Neural cell (in vitro differentiated cells): ENCODE results near the gene TRABD2B. TPM values are rescaled to one million over a fixed set of nuclear protein-coding genes. Genes with fewer than 3 reads are reported as not detected.

Source experiments
- H2AFZ ChIP-seq: fragments of 200-600, 300-800 bp; sonication (generic), shearing (Covaris generic); 2 replicates; pipeline ENCODE4 v1.6.0; 2014; ENCODE audit warnings: low read depth, mild to moderate bottlenecking, antibody characterized with exemption, low read length, moderate library complexity
- H3F3A ChIP-seq: fragments of 200-600 bp; shearing (Covaris generic); 2 replicates; pipeline ENCODE4 v1.6.1; 2016; ENCODE audit warnings: mild to moderate bottlenecking, moderate library complexity, mixed read lengths, antibody characterized with exemption, low read length; ENCODE audit not compliant: insufficient read depth, poor library complexity, severe bottlenecking
- H3K27ac ChIP-seq: fragments of 200-600, 300-800 bp; sonication (generic), shearing (Covaris generic); 2 replicates; pipeline ENCODE4 v1.5.1; 2014; ENCODE audit warnings: mild to moderate bottlenecking, low read length, moderate library complexity
- H3K27me3 ChIP-seq: fragments of 300-800, 200-600 bp; sonication (generic), shearing (Covaris generic); 2 replicates; pipeline ENCODE4 v1.6.0; 2014; ENCODE audit warnings: mild to moderate bottlenecking, low read depth, low read length, moderate library complexity; ENCODE audit not compliant: insufficient read depth
- H3K36me3 ChIP-seq: fragments of 300-800, 200-600 bp; sonication (generic), shearing (Covaris generic); 2 replicates; pipeline ENCODE4 v1.5.1; 2014; ENCODE audit warnings: mild to moderate bottlenecking, antibody characterized with exemption, low read length, moderate library complexity; ENCODE audit not compliant: insufficient read depth
- H3K4me2 ChIP-seq: fragments of 300-800, 200-600 bp; sonication (generic), shearing (Covaris generic); 2 replicates; pipeline ENCODE4 v1.6.0; 2014; ENCODE audit warnings: mild to moderate bottlenecking, low read length
- H3K4me3 ChIP-seq: fragments of 300-800, 200-600 bp; sonication (generic), shearing (Covaris generic); 2 replicates; pipeline ENCODE4 v1.5.1; 2014; ENCODE audit warnings: mild to moderate bottlenecking, low read length, moderate library complexity
- H3K79me2 ChIP-seq: fragments of 200-600 bp; shearing (Covaris generic); replicated peaks from 2 replicates; pipeline ENCODE4 v1.6.0; 2014; ENCODE audit warnings: mild to moderate bottlenecking, low read length, moderate library complexity; ENCODE audit not compliant: insufficient read depth
- H3K9ac ChIP-seq: fragments of 300-800, 200-600 bp; sonication (generic), shearing (Covaris generic); 2 replicates; pipeline ENCODE4 v1.6.1; 2016; ENCODE audit warnings: mild to moderate bottlenecking, low read length, mixed read lengths
- H3K9me2 ChIP-seq: fragments of 200-600 bp; shearing (Covaris generic); 2 replicates; pipeline ENCODE4 v1.6.1; 2016; ENCODE audit warnings: mild to moderate bottlenecking, low read length, mixed read lengths; ENCODE audit not compliant: insufficient read depth
- H3K9me3 ChIP-seq: fragments of 200-600, 300-800 bp; sonication (generic), shearing (Covaris generic); 2 replicates; pipeline ENCODE4 v1.6.1; 2016; ENCODE audit warnings: mild to moderate bottlenecking, mixed run types, low read length, moderate library complexity, mixed read lengths
- H4K20me1 ChIP-seq: fragments of 200-600 bp; shearing (Covaris generic); 2 replicates; pipeline ENCODE4 v1.6.1; 2016; ENCODE audit warnings: mild to moderate bottlenecking, mixed run types; ENCODE audit not compliant: insufficient read depth
- CTCF ChIP-seq: fragments of 450-650 bp; IDR thresholded peaks from 2 replicates; pipeline ENCODE4 v1.5.1; 2014; ENCODE audit warnings: antibody characterized with exemption, mild to moderate bottlenecking, moderate library complexity; ENCODE audit not compliant: poor library complexity, severe bottlenecking
- EP300 ChIP-seq: fragments of 450-650 bp; conservative IDR thresholded peaks from 2 replicates; pipeline ENCODE4 v1.6.1; 2014; ENCODE audit warnings: antibody characterized with exemption, mild to moderate bottlenecking, moderate library complexity; ENCODE audit not compliant: poor library complexity, severe bottlenecking
- EZH2 ChIP-seq: fragments of 200-600, 300-800 bp; shearing (Covaris generic), sonication (generic); IDR thresholded peaks from 2 replicates; pipeline ENCODE4 v1.6.1; 2014; ENCODE audit warnings: antibody characterized with exemption, low read length, borderline replicate concordance, mild to moderate bottlenecking; ENCODE audit not compliant: insufficient read depth, poor library complexity, severe bottlenecking
- MXI1 ChIP-seq: fragments of 450-650 bp; conservative IDR thresholded peaks from 2 replicates; pipeline ENCODE4 v1.6.1; 2014; ENCODE audit warnings: antibody characterized with exemption, mild to moderate bottlenecking; ENCODE audit not compliant: poor library complexity, severe bottlenecking
- POLR2AphosphoS5 ChIP-seq: IDR thresholded peaks from 2 replicates; pipeline ENCODE4 v1.6.1; 2012
- RAD21 ChIP-seq: fragments of 450-650 bp; conservative IDR thresholded peaks from 2 replicates; pipeline ENCODE4 v1.6.1; 2014; ENCODE audit warnings: antibody characterized with exemption, mild to moderate bottlenecking, moderate library complexity
- SMC3 ChIP-seq: fragments of 450-650 bp; conservative IDR thresholded peaks from 2 replicates; pipeline ENCODE4 v1.6.1; 2014; ENCODE audit warnings: antibody characterized with exemption, mild to moderate bottlenecking, moderate library complexity; ENCODE audit not compliant: poor library complexity
- TAF1 ChIP-seq: IDR thresholded peaks from 2 replicates; pipeline ENCODE4 v1.6.1; 2012; ENCODE audit warnings: low read depth
- polyA plus RNA-seq: library from polyadenylated mRNA; depleted of rRNA; stranded (reverse); fragments of >200 nt; gene quantifications from 2 replicates; pipeline ENCODE4 v1.2.3, GENCODE V29; 2014
- TF ChIP-seq, protein P1 (sequence below): IDR thresholded peaks from 2 replicates; pipeline ENCODE4 v1.6.1; 2012; ENCODE audit warnings: borderline replicate concordance

The TRABD2B gene
- polyA plus RNA-seq, 1 donor from 2014 or later = 0.02 TPM

GRCh38 chr1:48001696-48002095 is 4.5 kb upstream of the TRABD2B start:
- no peaks in the 10 kb centered on the region for H3K79me2 ChIP-seq
- H2AFZ ChIP-seq = no peak overlapping the region
- H3K9ac ChIP-seq = no peak overlapping the region
- H3K9me3 ChIP-seq = no peaks in the 10 kb centered on the region
- peaks cover 35% of the 10 kb centered on the region for H3K27me3 ChIP-seq
- H3F3A ChIP-seq = no peaks in the 10 kb centered on the region
- no peak overlapping the region for H3K4me2 ChIP-seq
- no peaks in the 10 kb centered on the region for H3K36me3 ChIP-seq
- H4K20me1 ChIP-seq = no peaks in the 10 kb centered on the region
- no peak for TF ChIP-seq CTCF
- TF ChIP-seq MXI1 = no peak
- no peak for TF ChIP-seq TAF1
- TF ChIP-seq, protein P1, sequence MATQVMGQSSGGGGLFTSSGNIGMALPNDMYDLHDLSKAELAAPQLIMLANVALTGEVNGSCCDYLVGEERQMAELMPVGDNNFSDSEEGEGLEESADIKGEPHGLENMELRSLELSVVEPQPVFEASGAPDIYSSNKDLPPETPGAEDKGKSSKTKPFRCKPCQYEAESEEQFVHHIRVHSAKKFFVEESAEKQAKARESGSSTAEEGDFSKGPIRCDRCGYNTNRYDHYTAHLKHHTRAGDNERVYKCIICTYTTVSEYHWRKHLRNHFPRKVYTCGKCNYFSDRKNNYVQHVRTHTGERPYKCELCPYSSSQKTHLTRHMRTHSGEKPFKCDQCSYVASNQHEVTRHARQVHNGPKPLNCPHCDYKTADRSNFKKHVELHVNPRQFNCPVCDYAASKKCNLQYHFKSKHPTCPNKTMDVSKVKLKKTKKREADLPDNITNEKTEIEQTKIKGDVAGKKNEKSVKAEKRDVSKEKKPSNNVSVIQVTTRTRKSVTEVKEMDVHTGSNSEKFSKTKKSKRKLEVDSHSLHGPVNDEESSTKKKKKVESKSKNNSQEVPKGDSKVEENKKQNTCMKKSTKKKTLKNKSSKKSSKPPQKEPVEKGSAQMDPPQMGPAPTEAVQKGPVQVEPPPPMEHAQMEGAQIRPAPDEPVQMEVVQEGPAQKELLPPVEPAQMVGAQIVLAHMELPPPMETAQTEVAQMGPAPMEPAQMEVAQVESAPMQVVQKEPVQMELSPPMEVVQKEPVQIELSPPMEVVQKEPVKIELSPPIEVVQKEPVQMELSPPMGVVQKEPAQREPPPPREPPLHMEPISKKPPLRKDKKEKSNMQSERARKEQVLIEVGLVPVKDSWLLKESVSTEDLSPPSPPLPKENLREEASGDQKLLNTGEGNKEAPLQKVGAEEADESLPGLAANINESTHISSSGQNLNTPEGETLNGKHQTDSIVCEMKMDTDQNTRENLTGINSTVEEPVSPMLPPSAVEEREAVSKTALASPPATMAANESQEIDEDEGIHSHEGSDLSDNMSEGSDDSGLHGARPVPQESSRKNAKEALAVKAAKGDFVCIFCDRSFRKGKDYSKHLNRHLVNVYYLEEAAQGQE = no peak
- no peak for TF ChIP-seq RAD21
- TF ChIP-seq SMC3 = no peak
- no peak for TF ChIP-seq EZH2
- TF ChIP-seq POLR2AphosphoS5 = no peak
- TF ChIP-seq EP300 = no peak
- no peak overlapping the region for H3K27ac ChIP-seq
- no peak overlapping the region for H3K4me3 ChIP-seq
- no peaks in the 10 kb centered on the region for H3K9me2 ChIP-seq

DNA sequence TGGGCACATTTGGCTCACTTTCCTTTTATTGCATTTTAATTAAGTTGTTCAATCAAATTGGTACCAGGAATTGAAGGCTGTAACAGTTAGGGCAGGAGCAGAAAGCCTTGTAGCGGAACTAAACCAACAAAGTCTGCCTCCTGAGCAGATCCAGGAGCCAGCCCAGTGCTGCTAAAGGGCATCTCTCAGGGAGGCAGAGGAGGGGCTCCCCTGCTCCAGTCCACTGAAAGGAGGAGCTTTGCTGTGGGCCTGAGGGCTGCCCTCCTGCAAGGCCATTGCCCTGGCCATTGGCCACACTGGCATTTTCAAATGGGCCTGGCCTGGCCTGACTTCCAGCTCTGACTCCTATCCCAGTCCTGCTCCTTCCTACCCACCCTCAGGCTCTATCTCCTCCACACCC is 3.7 kb upstream of the TRABD2B start:
- H3K27ac ChIP-seq = no peak overlapping the region
- TF ChIP-seq CTCF (no peak), EZH2 (no peak), SMC3 (no peak), RAD21 (no peak), EP300 (no peak), MXI1 (no peak), POLR2AphosphoS5 (no peak), TAF1 (no peak)
- TF ChIP-seq, protein P1 = no peak
- peaks cover 43% of the 10 kb centered on the region for H3K27me3 ChIP-seq
- H3K4me3 ChIP-seq = no peak overlapping the region
- H4K20me1 ChIP-seq = no peaks in the 10 kb centered on the region
- H2AFZ ChIP-seq = no peak overlapping the region
- H3K9me3 ChIP-seq = no peaks in the 10 kb centered on the region
- H3K9ac ChIP-seq = no peak overlapping the region
- H3K36me3 ChIP-seq = no peaks in the 10 kb centered on the region
- no peaks in the 10 kb centered on the region for H3F3A ChIP-seq
- H3K9me2 ChIP-seq = no peaks in the 10 kb centered on the region
- H3K4me2 ChIP-seq = no peak overlapping the region
- no peaks in the 10 kb centered on the region for H3K79me2 ChIP-seq
